Adipose tissue (tissue), 3 donors: ENCODE results near the gene RPS14. TPM values are rescaled to one million over a fixed set of nuclear protein-coding genes. Genes with fewer than 3 reads are reported as not detected.

ENCODE experiments used
- H3K27ac ChIP-seq: one replicate; pipeline ENCODE4 v1.5.1; 2013; ENCODE audit warnings: low read depth, low read length
- WGBS, 3 donors: extraction: QIAGEN DNeasy Blood & Tissue Kit; methylation state at CpG; one replicate each; pipeline ENCODE4 v1.1.7; 2013; 5-methylcytosine and 5-hydroxymethylcytosine counted together
- polyA plus RNA-seq, 3 donors: library from polyadenylated mRNA; stranded (reverse); fragments of 200-250 nt; gene quantifications; one replicate each; pipeline ENCODE4 v1.2.3, GENCODE V29; 2013
- donor health status: healthy with polysubstance abuse.
- donor health status: Bipolar disorder and iron deficiency.
- donor health status: healthy.

RPS14 gene
- polyA plus RNA-seq, 3 donors, result 3,447 to 4,480 (median 4,248) TPM

DNA sequence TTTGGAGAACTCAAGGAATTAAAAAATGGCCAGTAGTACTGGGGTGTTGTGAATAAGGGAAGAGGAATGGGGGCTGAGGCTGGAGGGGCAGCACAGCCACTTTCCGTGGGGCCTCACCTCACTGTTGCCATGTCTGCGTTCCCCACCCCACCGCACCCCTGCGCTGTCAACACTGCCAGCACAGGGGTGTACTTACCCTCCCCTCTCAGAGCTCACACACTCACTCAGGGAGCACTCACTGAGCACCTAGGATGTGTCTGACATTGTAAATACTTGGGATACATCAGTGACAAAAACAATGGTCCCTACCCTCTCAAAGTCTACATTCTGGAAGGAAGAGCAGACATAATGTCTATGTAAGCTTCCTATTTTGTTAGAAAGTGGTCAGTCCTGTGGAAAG lies 3.4 kb upstream of the RPS14 start:
- WGBS, 3 donors, result 82 to 92% (median 86%) methylated on average over 4 of the region's 4 CpGs
- H3K27ac ChIP-seq, result no peak overlapping the region

DNA sequence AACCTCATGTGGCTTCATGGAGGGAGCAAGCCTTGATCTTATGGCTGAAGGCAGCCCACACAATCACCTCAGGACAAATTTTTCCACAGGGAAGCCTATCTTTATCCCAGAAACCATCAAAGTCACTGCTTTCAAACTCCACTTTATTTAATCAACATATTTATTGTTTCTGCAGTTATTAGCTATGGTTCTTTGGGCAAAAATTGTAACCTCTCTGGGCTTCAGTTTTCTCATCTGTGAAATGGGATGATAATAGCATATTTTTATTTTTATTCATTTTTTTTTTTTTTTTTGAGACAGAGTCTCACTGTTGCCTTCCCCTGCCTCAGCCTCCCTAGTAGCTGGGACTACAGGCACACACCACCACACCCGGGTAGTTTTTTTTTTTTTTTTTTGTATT lies 2.1 kb upstream of the RPS14 start:
- H3K27ac ChIP-seq, result no peak overlapping the region
- 75 to 100% (median 89%) methylated on average over 1 of the region's 1 CpG for WGBS, 3 donors

DNA sequence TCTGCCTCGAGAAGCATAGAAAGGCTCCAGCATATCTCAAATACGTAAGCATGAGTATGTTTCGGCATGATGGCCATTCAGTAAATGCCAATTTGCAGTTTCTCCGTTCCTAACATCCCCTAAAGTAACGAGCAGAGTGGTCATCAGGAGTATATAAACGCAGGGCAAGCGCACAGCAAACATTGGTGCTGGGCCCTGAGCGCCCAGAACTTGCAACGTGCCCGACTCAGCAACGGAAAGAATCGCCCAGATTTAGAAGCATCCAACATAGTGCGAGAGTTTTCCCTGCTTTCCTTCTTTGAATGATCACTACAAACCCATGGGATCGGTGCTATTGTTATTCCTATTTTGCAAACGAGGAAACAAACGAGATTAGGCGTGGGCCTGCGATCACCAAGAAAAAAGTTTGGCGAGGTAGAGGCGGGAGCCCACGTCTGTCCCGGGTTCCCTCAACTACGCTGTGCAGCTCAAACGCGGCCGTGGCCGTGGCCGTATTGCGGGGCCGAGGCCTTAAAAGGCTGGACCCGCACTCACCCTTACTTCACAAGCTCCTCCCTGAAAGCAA lies 505 bp downstream of the RPS14 start:
- 0% methylated on average over 31 of the region's 31 CpGs for WGBS, 3 donors
- no peak overlapping the region for H3K27ac ChIP-seq

DNA sequence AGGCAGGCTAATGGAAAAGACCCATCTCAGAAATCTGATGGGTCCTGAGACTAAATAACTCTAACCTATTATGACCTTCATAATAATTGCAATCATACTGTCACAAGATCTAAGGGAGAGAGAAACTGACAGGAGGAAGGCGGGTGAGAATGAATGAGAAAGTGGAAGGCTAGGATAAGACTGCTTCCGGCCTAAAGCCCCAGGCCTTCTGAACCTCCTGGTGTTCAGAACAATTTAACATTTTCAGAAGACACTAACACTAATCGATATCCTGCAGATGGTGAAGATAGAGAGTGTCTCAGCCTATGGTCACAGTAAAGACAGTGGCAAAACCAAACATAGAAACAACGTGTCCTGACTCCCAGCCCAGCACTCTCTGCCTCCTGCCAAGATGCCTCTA lies 1.2 kb downstream of the RPS14 start:
- H3K27ac ChIP-seq, result no peak overlapping the region
- 17 to 27% (median 20%) methylated on average over 4 of the region's 4 CpGs for WGBS, 3 donors

DNA sequence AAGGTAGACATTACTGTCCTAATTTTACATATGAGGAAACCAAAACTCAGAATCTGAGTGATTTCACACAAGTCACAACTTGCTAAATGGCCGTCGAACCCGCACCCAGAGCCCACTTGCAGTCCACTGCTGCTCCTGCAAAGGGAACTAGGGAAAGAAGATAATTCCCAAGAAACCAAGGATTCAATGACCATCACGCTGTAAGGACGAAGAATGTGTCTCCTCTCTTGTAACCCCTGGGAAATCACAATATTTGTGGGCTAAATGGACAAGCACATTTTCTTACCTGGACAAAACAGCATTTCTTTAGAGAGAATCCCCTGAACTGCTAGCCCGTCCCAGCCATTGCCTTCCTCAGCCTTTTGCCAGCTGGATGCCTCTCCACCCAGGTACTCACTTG lies 2.4 kb downstream of the RPS14 start:
- H3K27ac ChIP-seq, result no peak overlapping the region
- 87 to 93% (median 90%) methylated on average over 6 of the region's 6 CpGs for WGBS, 3 donors

DNA sequence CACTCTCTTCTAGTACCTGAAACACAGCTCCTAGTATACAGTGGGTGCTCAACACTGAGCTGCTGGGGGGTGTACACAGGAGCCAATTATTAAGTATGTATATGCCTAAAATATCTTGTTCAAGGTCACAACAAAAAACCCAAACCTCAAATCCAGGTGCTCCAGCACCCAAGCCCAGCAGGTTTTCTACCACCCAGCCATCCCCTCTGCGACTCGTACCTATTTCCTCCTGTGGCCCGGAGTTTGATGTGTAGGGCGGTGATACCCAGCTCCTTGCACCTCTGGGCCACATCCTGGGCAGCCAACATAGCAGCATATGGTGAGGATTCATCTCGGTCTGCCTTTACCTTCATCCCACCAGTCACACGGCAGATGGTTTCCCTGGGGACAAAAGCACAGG lies 3.0 kb downstream of the RPS14 start:
- H3K27ac ChIP-seq, result no peak overlapping the region
- 86 to 89% (median 88%) methylated on average over 6 of the region's 6 CpGs for WGBS, 3 donors

DNA sequence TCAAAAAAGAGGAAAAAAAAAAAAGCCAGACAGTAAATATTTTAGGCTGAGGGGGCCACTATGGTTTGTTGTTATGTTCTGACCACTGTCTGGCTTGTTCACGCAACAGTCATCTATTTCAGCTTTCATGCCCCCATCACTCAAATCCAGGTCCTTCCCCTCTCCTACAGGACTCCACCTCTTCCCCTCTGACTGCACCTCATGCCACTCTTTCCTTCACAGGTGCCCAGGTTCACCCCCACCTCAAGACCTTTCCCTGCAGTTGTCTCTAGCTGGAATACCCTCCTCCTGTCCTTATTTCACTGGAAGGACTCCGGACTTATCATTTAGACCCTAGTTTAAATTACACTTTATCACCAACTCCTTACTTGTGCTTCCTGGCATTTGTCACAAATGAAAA lies 3.5 kb downstream of the RPS14 start:
- 80 to 90% (median 87%) methylated on average over 2 of the region's 2 CpGs for WGBS, 3 donors

DNA sequence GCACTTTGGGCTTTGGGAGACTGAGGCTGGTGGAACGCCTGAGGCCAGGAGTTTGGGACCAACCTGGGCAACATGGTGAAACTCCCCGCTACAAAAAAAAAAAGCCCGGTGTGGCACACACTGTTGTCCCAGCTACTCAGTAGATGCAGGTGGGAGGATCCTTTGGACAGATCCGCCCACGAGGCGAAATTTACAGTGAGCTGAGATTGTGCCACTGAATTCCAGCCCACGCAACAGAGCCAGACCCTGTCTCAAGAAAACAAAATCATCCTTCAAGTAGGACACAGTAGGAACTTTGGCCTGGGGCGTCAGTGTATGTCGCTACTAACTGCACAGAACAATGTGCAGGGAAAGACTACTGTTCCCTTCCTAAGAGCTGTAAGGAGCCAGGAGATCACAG lies 4.8 kb downstream of the RPS14 start:
- WGBS, 3 donors, result 84 to 88% (median 86%) methylated on average over 9 of the region's 9 CpGs
- no peak overlapping the region for H3K27ac ChIP-seq

More for the DNA sequence above, 3.5 kb downstream of the RPS14 start:
- no peak overlapping the region for H3K27ac ChIP-seq

DNA sequence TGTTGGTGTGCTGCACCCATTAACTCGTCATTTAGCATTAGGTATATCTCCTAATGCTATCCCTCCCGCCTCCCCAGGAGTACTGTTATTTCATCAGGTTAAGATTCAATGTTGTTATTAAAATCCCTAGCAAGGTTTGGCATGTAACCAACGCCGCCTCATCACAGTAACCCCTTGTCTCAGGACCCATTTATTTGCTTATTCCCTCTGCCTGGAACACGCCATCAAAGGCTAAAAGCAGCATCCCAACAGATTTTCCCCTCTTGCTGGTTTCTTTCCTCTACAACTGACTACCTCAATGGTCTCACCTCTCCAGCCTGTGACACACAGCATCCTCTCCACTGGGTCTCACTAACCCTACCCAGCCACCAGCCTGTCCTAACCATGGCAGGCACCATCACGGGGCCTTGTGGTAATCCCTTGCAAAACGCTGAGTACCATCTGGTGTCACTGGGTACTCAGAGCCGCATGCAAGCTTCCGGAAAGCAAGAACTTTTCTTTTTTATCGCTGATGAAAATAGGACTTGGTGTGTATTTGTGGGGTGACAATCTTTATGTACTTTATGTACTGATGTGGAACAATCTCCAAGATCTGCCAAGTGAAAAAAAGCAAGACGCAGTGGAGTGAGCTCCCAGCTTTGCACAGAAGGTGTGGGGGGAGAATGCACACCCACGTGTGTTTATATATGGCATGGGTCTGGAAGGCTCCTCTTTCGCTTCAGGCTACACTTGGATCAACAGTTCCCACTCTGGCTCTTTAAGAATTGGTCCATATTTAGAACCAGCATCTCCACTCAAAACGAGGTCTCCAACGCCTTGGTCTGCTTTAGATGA lies 6.1 kb downstream of the RPS14 start:
- 77 to 80% (median 77%) methylated on average over 15 of the region's 15 CpGs for WGBS, 3 donors
- no peak overlapping the region for H3K27ac ChIP-seq

DNA sequence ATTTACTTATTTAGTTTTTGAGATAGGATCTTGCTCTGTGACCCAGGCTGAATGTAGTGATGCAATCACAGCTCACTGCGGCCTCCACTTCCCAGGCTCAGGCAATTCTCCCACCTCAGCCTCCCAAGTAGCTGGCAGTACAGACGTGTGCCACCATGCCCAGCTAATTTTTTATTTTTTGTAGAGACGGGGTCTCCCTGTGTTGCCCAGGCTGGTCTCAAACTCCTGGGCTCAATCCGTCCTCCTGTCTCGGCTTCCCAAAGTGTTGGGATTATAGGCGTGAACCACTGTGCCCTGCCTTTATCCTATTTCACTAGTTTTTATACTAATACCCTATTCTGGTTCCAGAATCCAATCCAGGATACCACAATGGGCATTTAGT lies 6.8 kb downstream of the RPS14 start:
- no peak overlapping the region for H3K27ac ChIP-seq
- WGBS, 3 donors, result 76 to 94% (median 87%) methylated on average over 6 of the region's 6 CpGs

DNA sequence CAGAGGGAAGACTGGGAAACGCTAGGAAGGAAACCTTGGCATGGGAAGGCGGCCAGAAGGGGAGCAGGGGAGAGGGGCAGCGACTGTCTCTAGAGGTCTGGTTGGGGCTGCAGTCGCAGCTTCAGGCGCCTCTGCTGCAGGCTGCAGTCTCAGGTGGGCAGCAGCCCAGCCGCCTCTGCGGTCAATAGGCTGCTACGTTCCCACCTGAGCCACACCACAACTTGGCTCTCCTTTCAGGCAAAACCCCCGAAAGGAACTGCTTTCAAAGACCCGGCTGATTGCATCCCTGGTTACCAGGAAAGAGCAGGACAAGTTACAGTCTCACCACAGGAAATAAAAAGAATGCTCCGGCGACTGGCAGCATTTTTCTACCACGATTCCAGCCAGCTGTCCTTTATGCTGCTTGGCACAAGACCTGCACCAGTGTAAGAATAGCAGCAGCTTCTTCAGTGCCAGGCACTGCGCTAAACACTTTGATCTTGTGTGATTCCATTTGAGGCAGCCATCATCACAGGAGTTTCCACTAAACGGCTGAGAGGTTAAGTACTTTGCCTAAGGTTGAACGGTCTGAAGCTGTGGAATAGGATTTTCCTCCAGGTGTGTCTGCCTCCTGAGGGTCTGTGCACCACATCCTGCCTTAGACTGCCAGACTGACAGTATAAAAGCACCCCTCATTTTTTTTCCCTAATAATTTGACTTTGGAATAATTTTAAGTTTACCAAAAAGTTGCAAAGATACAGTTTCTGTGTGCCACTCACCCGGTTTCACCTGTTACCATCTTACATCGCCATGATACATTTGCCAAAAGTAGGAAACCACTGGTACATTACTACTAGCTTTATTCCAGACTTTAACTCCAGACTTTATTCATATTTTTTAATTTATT lies 7.5 kb downstream of the RPS14 start:
- WGBS, 3 donors, result 52 to 61% (median 55%) methylated on average over 18 of the region's 18 CpGs
- no peak overlapping the region for H3K27ac ChIP-seq

DNA sequence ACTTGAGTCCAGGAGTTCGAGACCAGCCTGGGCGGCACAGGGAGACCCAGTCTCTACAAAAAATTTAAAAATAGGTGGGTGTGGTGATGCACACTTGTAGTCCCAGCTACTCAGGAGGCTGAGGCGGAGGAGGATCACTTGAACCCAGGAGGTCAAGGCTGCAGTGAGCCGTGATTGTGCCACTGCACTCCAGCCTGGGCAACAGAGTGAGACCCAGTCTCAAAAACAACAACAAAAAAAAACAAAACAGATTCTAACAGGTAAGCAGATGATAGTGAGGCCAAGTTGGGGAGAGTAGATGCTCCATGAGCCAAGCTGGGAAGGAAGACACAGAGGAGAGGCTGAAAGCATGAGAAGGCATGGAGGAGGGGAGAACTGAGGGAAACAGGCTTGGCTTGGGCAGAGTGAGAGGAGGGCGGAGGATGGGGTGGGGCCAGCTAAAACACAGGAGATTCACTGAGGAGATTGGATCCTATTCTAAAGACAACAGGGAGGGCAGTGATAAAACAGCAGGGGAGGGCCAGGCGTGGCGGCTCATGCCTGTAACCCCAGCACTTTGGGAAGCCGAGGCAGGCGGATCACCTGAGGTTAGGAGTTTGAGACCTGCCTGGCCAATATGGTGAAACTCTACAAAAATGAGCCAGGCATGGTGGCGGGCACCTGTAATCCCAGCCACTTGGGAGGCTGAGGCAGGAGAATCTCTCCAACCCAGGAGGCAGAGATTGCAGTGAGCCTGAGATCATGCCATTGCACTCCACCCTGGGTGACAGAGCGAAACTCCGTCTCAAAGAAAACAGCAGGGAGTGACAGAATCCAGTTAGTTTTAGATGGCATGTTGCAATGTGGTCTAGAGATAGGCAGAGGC lies 8.4 kb downstream of the RPS14 start:
- 86 to 93% (median 91%) methylated on average over 12 of the region's 12 CpGs for WGBS, 3 donors
- H3K27ac ChIP-seq, result no peak overlapping the region

DNA sequence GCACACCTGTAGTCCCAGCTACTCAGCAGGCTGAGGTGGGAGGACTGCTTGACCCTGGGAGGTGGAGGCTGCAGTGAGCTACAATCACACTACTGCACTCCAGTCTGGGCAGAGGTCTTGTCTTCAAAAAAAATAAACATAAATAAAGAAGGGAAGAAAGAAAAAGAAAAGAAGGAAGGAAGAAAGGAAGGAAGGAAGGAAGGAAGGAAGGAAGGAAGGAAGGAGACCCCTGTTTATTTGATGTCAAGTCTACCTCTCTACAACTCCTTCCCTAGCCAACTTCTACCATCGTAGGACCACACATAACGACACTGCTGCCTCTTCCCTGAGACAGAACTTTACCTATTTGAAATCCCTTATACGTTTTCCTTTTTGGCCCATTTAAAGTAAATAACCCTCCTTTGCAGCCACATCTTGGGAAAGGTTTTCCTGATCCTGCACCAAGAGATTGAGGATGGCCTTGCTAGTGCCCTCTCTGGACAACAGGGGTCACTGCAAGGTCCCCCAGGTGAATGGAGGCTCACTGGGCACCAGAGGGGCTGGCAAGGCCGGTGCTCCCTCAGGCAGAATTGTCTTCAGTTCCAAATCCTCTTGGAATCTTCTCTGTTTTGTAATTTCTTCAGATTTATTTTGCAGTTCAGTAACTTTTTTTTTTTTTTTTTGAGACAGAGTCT lies 10.5 kb downstream of the RPS14 start:
- 46 to 61% (median 59%) methylated on average over 4 of the region's 4 CpGs for WGBS, 3 donors

DNA sequence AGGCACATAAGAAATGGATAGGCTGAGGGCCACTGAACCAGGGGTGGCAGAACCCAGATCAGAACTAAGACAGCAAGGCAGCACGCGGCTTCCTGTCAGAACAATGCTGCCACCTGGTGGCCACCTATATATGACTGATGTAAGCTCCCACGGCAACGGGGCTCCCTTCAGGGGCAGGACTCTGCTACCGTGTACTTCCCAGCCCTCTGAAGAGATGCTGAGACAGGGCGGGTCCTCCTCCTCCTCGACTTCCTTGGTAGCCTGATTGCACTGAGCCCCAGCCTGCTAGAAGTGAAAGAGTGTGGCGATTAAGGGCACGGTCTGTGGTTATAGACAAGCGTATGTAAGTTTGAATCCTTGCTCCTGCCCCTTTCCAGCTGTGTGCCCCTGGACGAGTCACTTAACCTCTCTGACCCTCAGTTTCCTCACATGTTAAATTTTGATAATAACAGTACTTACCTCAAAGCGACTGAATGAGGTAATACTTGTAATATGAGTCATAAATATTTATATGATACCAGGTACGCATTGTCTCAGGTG lies 13.3 kb downstream of the RPS14 start:
- WGBS, 3 donors, result 18 to 21% (median 19%) methylated on average over 13 of the region's 13 CpGs
- no peak overlapping the region for H3K27ac ChIP-seq

More for the DNA sequence above, 10.5 kb downstream of the RPS14 start:
- no peak overlapping the region for H3K27ac ChIP-seq

DNA sequence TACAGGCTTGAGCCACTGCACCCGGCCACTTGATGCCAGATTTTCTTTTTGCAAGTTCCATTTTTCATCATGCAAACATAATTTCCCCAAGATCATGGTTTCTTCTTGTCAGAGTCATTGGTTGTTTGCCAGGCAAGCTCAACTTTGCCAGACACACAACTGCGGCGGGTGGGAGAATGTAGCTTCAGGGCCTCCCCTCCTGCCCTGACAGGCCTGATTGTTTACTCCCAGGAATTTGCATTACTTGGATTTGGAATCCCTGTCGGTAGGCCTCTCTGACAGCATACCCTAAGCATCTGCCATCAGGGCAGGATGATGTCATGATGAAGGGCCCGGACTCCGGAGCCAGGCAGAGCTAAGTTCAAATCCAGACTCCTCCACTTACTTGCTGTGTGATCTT lies 15.1 kb downstream of the RPS14 start:
- WGBS, 3 donors, result 64 to 75% (median 65%) methylated on average over 6 of the region's 6 CpGs
- no peak overlapping the region for H3K27ac ChIP-seq

DNA sequence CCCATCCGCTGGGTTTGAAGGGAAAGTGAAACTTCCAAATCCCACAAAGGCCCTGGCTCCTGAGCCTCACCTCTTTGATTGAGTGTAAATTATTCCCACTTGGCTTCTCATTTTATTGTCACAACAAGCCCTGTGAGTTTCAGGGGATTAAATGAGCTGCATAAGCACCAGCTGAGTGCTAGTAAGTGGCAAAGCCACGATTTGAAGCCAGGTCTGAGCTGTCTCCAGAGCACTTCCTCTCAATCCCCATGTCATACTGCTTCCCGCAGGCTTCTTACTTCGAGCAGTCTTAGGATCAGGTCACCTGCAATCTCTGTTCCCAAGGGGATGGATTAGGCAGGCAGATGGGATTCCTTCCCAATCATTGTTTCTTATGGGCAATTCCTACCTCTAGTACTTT lies 18.0 kb downstream of the RPS14 start:
- WGBS, 3 donors, result 63 to 69% (median 63%) methylated on average over 4 of the region's 4 CpGs
- H3K27ac ChIP-seq, result no peak overlapping the region

DNA sequence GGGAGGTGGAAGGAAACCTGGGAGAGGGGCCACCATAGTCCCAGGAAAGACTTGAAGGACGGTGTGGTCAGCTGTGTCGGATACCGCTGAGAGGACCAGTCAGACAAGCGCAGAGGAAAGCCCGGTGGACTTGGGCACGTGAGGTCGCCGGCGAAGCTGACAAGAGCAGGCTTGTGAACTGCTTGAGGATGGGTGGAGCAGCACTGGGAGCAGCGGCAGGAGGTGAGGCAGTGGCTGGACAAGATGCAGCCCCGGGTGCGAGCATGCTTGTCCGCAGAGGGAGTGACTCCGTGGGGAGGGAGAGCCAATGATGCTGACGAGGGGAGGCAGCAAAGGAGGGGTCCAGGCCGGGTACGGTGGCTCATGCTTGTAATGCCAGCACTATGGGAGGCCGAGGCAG lies 18.5 kb downstream of the RPS14 start:
- 90 to 91% (median 91%) methylated on average over 18 of the region's 18 CpGs for WGBS, 3 donors

More for the DNA sequence above, 18.5 kb downstream of the RPS14 start:
- no peak overlapping the region for H3K27ac ChIP-seq
